Subcutaneous adipose tissue (tissue), 4 donors: ENCODE data around the gene SLC27A4. TPM values are rescaled to one million over a fixed set of nuclear protein-coding genes. Genes with fewer than 3 reads are reported as not detected.

Experiments
- total RNA-seq, 4 donors: library from RNA; depleted of rRNA; stranded (reverse); fragments of >200 nt; gene quantifications; one replicate each; pipeline ENCODE4 v1.1.0, GENCODE V29; 2016
- TF ChIP-seq, protein P1 (sequence below): fragments of 450-650 bp; IDR thresholded peaks from one replicate; pipeline ENCODE4 v1.5.1; 2016; ENCODE audit warnings: low read depth, mild to moderate bottlenecking, control low read depth, antibody characterized with exemption, moderate library complexity

The SLC27A4 gene
- total RNA-seq, 4 donors from 2014 or later, result 10.1 to 17.3 (median 12.3) TPM

DNA sequence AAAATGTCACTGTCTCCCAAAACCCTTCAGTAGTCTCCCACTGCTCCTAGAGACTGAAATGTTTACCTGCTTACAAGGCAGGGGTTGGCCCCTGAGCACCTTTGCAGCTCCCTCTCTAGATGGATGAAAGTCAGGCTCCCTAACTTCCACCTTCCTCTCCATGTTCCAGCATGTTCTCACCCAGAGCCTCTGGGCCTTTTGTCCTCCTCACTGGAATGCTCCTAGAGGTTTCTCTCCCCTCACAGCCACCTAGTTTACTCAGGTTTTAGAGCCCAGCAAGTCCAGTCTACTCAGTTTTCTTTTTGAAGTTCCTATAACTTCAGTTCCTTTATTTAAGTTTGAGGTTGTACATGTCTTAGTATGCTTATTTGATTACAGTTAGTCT, 30.0 kb downstream of the SLC27A4 start:
- TF ChIP-seq, protein P1, sequence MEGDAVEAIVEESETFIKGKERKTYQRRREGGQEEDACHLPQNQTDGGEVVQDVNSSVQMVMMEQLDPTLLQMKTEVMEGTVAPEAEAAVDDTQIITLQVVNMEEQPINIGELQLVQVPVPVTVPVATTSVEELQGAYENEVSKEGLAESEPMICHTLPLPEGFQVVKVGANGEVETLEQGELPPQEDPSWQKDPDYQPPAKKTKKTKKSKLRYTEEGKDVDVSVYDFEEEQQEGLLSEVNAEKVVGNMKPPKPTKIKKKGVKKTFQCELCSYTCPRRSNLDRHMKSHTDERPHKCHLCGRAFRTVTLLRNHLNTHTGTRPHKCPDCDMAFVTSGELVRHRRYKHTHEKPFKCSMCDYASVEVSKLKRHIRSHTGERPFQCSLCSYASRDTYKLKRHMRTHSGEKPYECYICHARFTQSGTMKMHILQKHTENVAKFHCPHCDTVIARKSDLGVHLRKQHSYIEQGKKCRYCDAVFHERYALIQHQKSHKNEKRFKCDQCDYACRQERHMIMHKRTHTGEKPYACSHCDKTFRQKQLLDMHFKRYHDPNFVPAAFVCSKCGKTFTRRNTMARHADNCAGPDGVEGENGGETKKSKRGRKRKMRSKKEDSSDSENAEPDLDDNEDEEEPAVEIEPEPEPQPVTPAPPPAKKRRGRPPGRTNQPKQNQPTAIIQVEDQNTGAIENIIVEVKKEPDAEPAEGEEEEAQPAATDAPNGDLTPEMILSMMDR, result no peak

DNA sequence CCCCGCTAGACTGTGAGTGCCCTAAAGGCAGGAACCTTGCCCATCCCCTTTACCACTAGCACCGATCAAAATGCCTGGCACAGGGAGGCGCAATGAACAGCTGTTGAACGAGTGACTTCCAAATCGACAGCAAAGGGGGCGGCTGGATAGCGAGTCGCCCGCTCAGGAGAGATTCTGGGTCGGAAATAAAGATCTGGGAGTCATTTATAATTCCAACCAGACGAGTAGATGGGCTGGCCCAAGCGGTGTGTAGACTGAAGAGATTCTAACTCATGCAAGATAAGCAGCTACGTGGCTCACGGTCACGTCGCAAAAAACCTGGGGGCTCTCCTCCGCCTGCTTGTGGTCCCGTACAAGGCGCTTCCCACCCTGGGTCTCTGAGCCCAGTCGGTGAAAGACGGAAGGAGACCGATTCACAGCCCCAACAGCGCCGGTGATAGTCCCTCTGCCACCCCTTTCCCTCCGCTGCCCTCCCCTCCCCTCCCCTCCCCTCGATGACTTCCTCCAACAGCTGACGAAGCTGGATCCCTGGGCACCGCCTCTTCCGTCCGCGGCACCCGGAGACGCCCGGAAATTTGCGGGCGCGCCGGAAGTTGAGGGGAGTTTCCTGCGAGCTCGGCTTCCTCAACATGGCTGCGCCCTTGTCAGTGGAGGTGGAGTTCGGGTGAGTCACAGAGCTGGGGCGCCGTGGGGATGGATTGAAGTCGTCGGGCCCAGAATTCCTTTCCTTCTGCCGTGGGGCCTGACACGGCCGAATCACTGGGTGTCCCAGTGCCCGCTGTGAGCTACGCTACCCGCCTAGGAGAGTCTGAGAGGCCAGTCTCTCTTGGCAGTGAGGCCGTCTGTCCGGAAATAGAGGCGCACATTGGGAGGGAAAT, 30.7 kb downstream of the SLC27A4 start, which contains the start of gene URM1:
URM1 (plus strand) TSS at position 623 of the 878 bp plus-strand sequence; CDS start at position 630, 7 bp downstream.
- TF ChIP-seq, protein P1, result no peak

DNA sequence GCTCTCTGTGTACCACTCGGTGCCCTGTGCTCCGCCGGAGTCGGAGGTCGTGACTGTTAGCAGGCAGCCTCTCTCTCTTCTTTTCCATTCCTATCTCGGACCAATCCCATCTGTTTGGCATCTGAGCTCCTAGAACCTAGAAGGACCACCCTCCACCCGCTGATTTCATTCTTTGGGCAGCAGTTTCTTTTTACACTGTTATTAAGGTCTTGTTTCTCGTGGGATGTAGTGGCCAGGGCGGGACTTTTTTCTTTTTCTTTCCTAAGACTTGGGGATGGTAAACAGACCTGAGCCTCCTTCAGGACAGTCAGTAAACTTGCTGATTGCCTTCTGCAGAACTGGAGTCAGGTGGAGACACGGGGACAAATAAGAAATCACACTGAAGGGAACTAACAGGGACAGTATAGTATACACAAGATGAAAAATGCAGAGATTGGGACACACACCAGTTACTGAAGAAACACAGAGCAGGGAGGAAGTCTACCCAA, 31.3 kb downstream of the SLC27A4 start:
- TF ChIP-seq, protein P1, result no peak

DNA sequence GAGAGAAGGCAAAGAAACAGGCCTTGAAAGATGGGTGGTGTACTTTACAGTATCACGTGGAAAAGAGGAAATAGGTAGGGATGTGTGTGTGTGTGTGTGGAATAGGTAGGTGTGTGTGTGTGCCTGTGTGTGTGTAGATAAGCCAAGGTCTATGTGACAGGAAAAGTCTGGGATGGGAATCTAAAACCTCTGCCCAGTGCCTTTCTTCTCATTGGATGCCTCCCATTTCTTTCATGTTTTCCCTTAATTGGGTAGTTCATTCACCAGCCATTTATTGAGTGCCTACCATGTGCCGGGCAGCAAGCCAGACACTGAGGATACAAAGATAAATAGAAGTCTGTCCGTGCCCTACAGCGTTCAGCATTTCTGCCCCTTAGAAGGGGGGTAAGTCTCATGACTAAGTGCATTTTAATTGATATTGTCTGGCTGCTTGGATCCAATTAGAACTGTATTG, 31.9 kb downstream of the SLC27A4 start:
- TF ChIP-seq, protein P1, result no peak

DNA sequence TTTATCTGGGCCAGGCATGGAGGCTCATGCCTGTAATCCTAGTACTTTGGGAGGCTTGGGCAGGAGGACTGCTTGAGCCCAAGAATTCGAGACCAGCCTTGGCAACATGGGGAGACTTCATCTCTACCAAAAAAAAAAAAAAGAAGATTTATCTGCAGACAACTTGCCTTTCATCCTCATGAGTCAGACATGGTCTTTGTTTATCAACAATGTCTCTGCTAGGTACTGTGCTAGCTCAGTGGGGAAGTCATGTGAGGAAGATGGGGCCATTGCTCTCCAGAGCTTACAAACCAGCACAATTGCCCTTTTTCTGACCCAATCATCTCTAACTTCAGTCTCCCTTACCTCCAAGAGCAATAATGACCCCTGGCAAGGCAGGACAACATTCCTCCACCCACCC, 32.5 kb downstream of the SLC27A4 start:
- TF ChIP-seq, protein P1, result no peak

DNA sequence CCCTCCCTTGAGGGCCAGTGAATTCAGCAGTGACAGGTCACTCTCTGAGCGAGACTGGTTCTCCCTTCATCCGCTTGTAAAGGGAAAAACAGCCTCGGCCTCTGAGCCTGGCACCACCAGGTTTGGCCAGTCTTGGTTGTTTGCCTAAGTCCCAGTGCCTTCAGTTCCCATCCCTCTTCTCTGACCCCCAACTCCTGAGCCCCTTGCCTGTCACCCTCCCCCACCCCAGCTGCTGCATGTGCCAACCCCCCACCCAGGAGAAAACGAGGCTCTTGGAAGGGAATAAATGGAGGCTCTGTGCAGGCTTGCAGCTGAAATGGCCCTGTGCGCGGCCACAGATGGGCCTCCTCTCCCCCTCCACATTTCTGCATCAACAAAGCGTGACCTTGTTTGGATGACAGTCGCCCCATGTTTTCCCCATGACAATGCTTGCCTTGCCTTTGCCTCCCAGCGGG, 33.9 kb downstream of the SLC27A4 start:
- TF ChIP-seq, protein P1, result no peak

DNA sequence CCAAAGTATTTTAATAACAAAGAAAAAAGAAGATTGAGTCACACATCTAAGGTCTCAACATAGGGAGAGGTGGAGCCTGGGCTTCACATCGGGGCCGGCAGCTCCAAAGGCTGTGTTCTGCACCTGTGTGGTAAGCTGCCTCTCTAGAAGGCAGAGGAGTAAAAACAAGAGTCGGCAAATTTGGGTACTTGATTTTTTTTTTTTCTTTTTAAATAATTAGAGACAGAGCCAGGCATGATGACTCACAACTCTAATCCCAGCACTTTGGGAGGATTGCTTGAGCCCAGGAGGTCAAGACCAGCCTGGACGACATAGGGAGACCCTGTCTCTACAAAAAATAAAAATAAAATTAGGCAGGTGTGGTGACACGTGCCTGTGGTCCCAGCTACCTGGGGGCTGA, 35.5 kb downstream of the SLC27A4 start:
- TF ChIP-seq, protein P1, result no peak
